Osteocyte (in vitro differentiated cells): ENCODE measurements around the gene FRMD1. TPM values are rescaled to one million over a fixed set of nuclear protein-coding genes. Genes with fewer than 3 reads are reported as not detected.

Experiments
- DNase-seq: peaks from one replicate; pipeline ENCODE4 v3.0.0; 2021; ENCODE audit warnings: mixed read lengths; ENCODE audit not compliant: unreplicated experiment; ENCODE audit errors: extremely low spot score
- H3K27ac Mint-ChIP-seq: one replicate; pipeline ENCODE4 v1.8.0; 2021; ENCODE audit warnings: mild to moderate bottlenecking, mixed read lengths; ENCODE audit not compliant: unreplicated experiment
- H3K27me3 Mint-ChIP-seq: one replicate; pipeline ENCODE4 v1.8.0; 2021; ENCODE audit warnings: mixed read lengths; ENCODE audit not compliant: unreplicated experiment
- H3K36me3 Mint-ChIP-seq: one replicate; pipeline ENCODE4 v1.8.0; 2021; ENCODE audit warnings: mixed read lengths; ENCODE audit not compliant: unreplicated experiment
- H3K4me1 Mint-ChIP-seq: one replicate; pipeline ENCODE4 v1.8.0; 2021; ENCODE audit warnings: mixed read lengths; ENCODE audit not compliant: unreplicated experiment
- H3K4me3 Mint-ChIP-seq: one replicate; pipeline ENCODE4 v1.8.0; 2021; ENCODE audit warnings: mild to moderate bottlenecking, moderate library complexity, mixed read lengths; ENCODE audit not compliant: unreplicated experiment
- H3K9me3 Mint-ChIP-seq: one replicate; pipeline ENCODE4 v1.8.0; 2021; ENCODE audit warnings: mixed read lengths; ENCODE audit not compliant: unreplicated experiment
- total RNA-seq: library from RNA; stranded (reverse); gene quantifications from 2 replicates; pipeline ENCODE4 v1.2.1, GENCODE V29; 2021
- TF ChIP-seq, protein P1 (sequence below): fragments of 200-600 bp; sonication (generic); IDR thresholded peaks from 2 replicates; pipeline ENCODE4 v1.5.0; 2021; ENCODE audit warnings: antibody characterized with exemption, mild to moderate bottlenecking, moderate library complexity

Gene FRMD1
- total RNA-seq, 1 donor from 2014 or later = 0.05 TPM

GRCh38 chr6:168043848-168044415 lies 35.1 kb downstream of the FRMD1 start:
- no peaks in the 10 kb centered on the region for H3K27me3 Mint-ChIP-seq
- no peak overlapping the region for H3K4me3 Mint-ChIP-seq
- H3K4me1 Mint-ChIP-seq = peaks cover 5% of the 10 kb centered on the region
- peaks cover 2% of the 10 kb centered on the region for H3K36me3 Mint-ChIP-seq
- TF ChIP-seq, protein P1, sequence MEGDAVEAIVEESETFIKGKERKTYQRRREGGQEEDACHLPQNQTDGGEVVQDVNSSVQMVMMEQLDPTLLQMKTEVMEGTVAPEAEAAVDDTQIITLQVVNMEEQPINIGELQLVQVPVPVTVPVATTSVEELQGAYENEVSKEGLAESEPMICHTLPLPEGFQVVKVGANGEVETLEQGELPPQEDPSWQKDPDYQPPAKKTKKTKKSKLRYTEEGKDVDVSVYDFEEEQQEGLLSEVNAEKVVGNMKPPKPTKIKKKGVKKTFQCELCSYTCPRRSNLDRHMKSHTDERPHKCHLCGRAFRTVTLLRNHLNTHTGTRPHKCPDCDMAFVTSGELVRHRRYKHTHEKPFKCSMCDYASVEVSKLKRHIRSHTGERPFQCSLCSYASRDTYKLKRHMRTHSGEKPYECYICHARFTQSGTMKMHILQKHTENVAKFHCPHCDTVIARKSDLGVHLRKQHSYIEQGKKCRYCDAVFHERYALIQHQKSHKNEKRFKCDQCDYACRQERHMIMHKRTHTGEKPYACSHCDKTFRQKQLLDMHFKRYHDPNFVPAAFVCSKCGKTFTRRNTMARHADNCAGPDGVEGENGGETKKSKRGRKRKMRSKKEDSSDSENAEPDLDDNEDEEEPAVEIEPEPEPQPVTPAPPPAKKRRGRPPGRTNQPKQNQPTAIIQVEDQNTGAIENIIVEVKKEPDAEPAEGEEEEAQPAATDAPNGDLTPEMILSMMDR = no peak
- H3K9me3 Mint-ChIP-seq = no peaks in the 10 kb centered on the region
- no peak overlapping the region for H3K27ac Mint-ChIP-seq
- no peak for DNase-seq

GRCh38 chr6:168043193-168043847 lies 35.7 kb downstream of the FRMD1 start:
- H3K4me3 Mint-ChIP-seq = no peak overlapping the region
- TF ChIP-seq, protein P1 = no peak
- no peaks in the 10 kb centered on the region for H3K27me3 Mint-ChIP-seq
- H3K36me3 Mint-ChIP-seq = peaks cover 2% of the 10 kb centered on the region
- no peak for DNase-seq
- H3K4me1 Mint-ChIP-seq = peaks cover 5% of the 10 kb centered on the region
- no peak overlapping the region for H3K27ac Mint-ChIP-seq
- peaks cover 4% of the 10 kb centered on the region for H3K9me3 Mint-ChIP-seq

DNA sequence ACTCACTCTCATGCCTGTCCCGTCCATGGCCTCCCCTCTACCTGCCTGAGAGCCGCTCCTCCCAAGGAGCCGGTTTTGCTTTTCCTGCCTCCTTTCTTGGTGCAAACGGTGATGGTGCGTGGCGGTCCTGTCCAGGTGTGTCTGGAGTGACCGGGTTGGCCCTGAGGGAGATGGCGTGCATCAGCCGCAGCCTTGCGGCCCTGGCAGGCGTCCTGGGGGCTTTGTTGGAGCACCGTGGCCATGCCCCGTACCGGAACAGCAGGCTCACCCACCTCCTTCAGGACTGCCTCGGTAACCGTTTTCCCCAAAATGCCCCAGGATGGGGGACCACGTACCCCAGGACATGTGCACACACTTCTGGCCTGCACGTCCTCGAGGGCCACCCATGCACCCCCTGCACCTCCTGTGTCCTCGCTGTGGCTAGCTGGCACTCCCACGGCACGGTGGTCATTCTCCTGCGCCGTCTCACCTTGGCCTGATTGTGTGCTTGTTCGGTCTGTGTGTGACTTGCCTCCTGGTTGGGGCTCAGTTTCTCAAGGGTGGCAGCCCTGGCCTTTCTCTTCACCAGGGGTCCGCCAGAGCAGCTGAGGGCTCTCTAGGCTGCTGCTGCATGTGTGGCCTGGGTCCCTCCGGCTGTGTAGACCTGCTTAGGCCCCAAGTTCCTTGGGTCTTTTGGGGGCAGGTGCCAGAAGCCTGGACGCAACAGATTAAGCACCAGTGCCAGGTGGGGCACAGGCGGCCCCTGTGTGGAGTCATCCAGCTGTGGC lies 36.4 kb downstream of the FRMD1 start:
- H3K27me3 Mint-ChIP-seq = no peaks in the 10 kb centered on the region
- peaks cover 2% of the 10 kb centered on the region for H3K36me3 Mint-ChIP-seq
- peaks cover 5% of the 10 kb centered on the region for H3K4me1 Mint-ChIP-seq
- H3K9me3 Mint-ChIP-seq = peaks cover 4% of the 10 kb centered on the region
- no peak for DNase-seq
- TF ChIP-seq, protein P1 = no peak
- H3K4me3 Mint-ChIP-seq = no peak overlapping the region
- H3K27ac Mint-ChIP-seq = no peak overlapping the region

DNA sequence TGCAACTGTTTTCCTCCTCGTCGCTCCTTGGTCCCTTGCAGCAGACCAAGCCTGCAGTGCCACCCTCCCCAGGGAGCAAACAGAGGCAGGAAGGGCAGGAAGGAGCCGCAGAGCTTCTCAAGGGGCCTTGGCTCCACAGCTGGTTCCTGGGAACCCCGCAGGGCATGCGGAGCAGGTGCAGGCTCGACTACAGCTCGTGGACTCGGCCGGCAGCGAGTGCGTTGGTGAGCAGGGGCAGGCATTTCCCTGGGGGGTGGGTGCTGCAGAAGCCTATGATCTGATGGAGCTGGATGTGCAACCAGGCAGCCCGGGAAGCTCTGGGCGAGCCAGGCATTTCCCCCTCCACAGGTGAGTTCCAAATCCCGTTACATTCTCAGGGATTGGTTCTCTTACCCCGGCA lies 37.1 kb downstream of the FRMD1 start:
- peaks cover 10% of the 10 kb centered on the region for H3K4me1 Mint-ChIP-seq
- H3K27me3 Mint-ChIP-seq = no peaks in the 10 kb centered on the region
- TF ChIP-seq, protein P1 = no peak
- no peak for DNase-seq
- H3K9me3 Mint-ChIP-seq = peaks cover 4% of the 10 kb centered on the region
- H3K27ac Mint-ChIP-seq = no peak overlapping the region
- H3K36me3 Mint-ChIP-seq = peaks cover 2% of the 10 kb centered on the region
- no peak overlapping the region for H3K4me3 Mint-ChIP-seq

DNA sequence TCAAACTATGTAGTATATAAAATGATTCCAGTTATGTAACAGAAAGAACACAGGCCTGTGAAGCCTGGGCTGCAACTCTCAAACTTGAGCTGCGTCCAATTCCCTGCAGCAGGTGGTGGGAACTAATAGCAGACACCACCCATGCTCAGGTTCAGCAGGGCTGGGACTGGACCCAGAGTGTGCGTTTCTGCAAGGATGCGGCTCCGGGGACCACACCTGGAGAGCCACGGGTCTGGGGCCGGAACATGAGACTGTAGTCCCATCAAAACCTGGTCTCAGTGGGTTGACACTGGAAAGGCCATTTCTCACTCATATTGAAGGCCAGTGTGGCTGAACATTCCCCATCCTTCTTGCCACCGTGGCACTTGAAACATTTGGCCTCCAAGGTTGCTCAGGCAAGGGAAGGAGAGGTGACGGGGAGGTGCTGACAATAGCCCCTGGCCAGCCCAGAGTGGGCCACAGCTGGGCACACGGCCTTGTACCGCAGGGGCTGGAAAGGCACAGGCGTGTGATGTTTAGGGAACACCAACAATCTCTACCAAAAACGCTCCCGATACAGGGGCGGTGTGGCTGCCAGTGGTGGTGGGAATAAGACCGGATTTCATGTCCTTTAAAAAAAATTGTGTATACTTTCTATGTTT lies 38.0 kb downstream of the FRMD1 start:
- no peak for DNase-seq
- H3K9me3 Mint-ChIP-seq = peaks cover 4% of the 10 kb centered on the region
- no peaks in the 10 kb centered on the region for H3K27me3 Mint-ChIP-seq
- H3K36me3 Mint-ChIP-seq = peaks cover 2% of the 10 kb centered on the region
- TF ChIP-seq, protein P1 = no peak
- no peak overlapping the region for H3K4me3 Mint-ChIP-seq
- H3K4me1 Mint-ChIP-seq = peaks cover 10% of the 10 kb centered on the region
- H3K27ac Mint-ChIP-seq = no peak overlapping the region
